ENCODE measurements around the gene NABP2.
"Not testable (repeated sequence)": the region's sequence is repeated elsewhere in the genome, so short reads cannot be mapped to it uniquely, and the experiment has no call there.

NABP2 gene

GRCh38 chr12:56224102-56224701 lies at the start of gene NABP2:
Gene NABP2 (plus strand): TSS chr12:56224342. CDS start chr12:56224857, 515 bp downstream.
- peak; percentile 94 for DNase-seq

- no peak for DNase-seq
These were observed 45.8 kb upstream of the NABP2 start for GRCh38 chr12:56178347-56178746.

GRCh38 chr12:56186957-56187356 lies 37.2 kb upstream of the NABP2 start:
- DNase-seq: no peak

- no peak for DNase-seq
These were observed 35.9 kb upstream of the NABP2 start for GRCh38 chr12:56188131-56188777.

- no peak for DNase-seq
These were observed 35.4 kb upstream of the NABP2 start for GRCh38 chr12:56188778-56189098.

GRCh38 chr12:56189099-56189917 lies 34.8 kb upstream of the NABP2 start, which contains the start of gene SMARCC2:
Gene SMARCC2 (minus strand): TSS chr12:56189483. CDS start chr12:56189461, 22 bp downstream.
- DNase-seq: peak; percentile 90

GRCh38 chr12:56189918-56190694 lies 34.0 kb upstream of the NABP2 start:
- DNase-seq: peak; percentile 68

GRCh38 chr12:56190695-56191155 lies 33.4 kb upstream of the NABP2 start:
- no peak for DNase-seq

GRCh38 chr12:56192582-56192981 lies 31.6 kb upstream of the NABP2 start:
- DNase-seq: no peak

GRCh38 chr12:56193025-56193578 lies 31.0 kb upstream of the NABP2 start:
- peak; percentile 51 for DNase-seq

DNA sequence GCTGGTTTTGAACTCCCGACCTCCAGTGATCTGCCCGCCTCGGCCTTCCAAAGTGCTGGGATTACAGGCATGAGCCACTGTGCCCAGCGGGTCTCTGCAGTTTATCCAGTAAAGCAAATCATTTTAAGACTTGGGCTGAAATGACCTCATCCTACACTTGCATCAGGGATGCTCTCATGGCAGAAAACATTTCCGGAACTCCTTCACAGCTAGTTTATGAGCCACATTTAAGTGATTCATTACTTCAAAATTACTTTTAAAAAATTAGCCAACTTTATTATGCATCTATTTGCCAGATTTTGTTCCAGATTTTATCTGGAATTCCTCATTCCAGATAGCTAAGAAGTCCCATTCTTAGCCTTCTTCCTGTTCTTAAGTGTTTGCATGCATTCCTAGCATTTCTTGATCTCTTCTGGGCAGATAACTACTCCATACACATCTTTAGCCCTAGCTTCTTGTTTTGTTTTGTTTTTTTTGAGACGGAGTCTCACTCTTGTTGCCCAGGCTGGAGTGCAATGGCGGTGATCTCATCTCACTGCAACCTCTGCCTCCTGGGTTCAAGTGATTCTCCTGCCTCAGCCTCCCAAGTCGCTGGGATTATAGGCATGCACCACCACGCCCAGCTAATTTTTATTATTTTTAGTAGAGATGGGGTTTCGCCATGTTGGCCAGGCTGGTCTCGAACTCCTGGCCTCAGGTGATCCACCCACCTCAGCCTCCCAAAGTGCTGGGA lies 27.2 kb upstream of the NABP2 start:
- not testable (repeated sequence) for DNase-seq

GRCh38 chr12:56197921-56198635 lies 26.1 kb upstream of the NABP2 start:
- DNase-seq: no peak

- no peak for DNase-seq
These were observed 25.3 kb upstream of the NABP2 start for GRCh38 chr12:56198836-56199235.

DNA sequence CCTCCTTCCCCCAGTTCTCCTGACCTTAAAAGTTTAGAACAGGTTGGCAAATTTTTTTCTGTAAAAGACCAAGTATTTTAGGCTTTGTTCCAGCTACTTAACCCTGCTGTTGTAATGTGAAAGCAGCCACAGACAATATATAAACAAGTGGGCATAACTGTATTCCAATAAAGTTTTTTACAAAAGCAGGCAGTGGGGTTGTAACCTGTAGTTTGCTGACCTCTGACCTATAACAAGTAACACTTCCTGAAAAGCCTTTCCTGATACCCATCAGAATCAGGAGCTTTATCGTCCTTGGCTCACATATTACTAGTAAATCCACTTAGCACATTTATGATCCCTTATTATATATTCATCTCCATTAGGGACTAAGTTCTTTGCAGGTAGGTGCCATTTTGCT lies 21.8 kb upstream of the NABP2 start:
- no peak for DNase-seq

- no peak for DNase-seq
These were observed 21.3 kb upstream of the NABP2 start for GRCh38 chr12:56202838-56203237.

- DNase-seq: no peak
These were observed 19.9 kb upstream of the NABP2 start for GRCh38 chr12:56204275-56204674.

GRCh38 chr12:56205445-56205844 lies 18.7 kb upstream of the NABP2 start:
- DNase-seq: no peak

- DNase-seq: no peak
These were observed 17.5 kb upstream of the NABP2 start for GRCh38 chr12:56206452-56207166.

DNA sequence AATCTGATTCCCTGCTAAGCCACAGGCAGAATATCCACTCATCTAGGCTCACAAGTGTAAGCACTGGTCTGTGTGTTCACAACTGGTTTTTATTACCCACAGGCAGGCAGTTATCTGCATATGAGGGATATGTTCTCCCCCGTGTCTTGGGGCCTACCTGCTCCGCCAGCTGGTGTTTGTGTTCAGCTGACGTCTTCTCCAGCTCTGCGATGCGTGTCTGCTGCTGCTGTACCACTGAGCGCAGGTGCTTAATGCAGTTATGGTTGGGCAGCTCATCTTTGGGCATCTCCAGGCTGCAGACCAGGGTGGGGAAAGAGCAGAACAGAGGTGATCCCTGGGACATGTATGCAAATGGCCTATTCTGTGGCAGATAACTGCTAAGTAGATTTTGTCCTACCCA lies 16.1 kb upstream of the NABP2 start:
- DNase-seq: no peak

GRCh38 chr12:56212361-56212760 lies 11.8 kb upstream of the NABP2 start:
- no peak for DNase-seq

DNA sequence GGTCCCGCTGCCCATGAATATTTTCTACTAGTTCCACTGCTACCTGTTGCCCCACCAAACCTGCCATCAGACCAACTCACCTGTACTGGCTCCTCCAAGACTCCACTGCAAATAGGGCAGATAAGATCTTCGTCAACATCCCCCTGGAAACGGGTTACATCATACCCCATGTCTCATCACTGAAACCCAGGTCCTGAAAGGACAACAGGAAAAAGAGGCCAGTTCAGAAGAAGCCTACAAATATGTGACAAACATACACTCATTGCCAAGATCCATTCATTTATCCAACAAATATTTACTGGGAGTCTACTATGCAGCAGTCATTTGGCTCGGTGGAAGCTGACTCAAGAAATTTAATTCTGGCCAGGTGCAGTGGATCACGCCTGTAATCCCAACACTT lies 10.3 kb upstream of the NABP2 start:
- no peak for DNase-seq

Data from stimulated activated naive CD4-positive, alpha-beta T cell treated with Interleukin-2 at 50 U/mL for 16 hours (primary cell).